ENCODE results near the gene HYAL2.

DNA sequence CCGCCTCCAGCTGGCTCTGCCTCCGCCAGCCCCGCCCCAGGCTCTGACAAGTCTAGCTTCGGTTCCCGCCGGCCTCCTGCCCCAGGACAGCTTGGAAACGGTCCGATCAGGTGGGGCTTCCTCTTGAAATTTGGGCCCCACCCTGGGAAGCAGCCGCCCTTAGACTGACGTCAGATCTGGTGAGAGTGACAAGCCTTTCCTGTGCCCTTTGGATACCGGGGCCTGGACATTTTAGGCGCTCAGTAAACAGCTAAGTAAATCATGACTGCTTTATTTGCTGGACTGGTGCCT, 23.0 kb downstream of the HYAL2 start:
- TF ChIP-seq ZNF274 (IDR thresholded peaks at IDR 0.05; ENCODE audit: low read depth, low read length) (no peak), YY1 (IDR thresholded peaks at IDR 0.05; ENCODE audit: insufficient read depth, insufficient read length) (no peak)
